Kidney (tissue), 14 donors: ENCODE results near the gene MAP2K3. TPM values are rescaled to one million over a fixed set of nuclear protein-coding genes. Genes with fewer than 3 reads are reported as not detected.

Experiments
- DNase-seq, 5 donors: peaks; one replicate each; pipeline ENCODE4 v3.0.0-alpha.2; 2013 to 2020
- FAIRE-seq: peaks from 2 replicates; lab custom pipeline; 2012; peaks lifted over from hg19 to GRCh38; lab: Jason Lieb, UNC
- H3K27ac ChIP-seq, 2 donors: one replicate each; pipeline ENCODE4 v1.7.0; 2013; ENCODE audit warnings: low read depth in 2 of 2, low read length in 2 of 2, inconsistent platforms in 1 of 2
- H3K27me3 ChIP-seq: one replicate; pipeline ENCODE4 v1.7.1; 2013; ENCODE audit warnings: low read length, inconsistent platforms; ENCODE audit not compliant: control insufficient read depth, insufficient read depth
- H3K36me3 ChIP-seq, 3 donors: one replicate each; pipeline versions ENCODE4 v1.7.0 to v1.7.1; 2013; ENCODE audit warnings: low read length in 3 of 3, control low read depth in 1 of 3, inconsistent platforms in 1 of 3; ENCODE audit not compliant: insufficient read depth in 3 of 3, control insufficient read depth in 2 of 3
- H3K4me1 ChIP-seq, 3 donors: one replicate each; pipeline versions ENCODE4 v1.7.0 to v1.7.1; 2013; ENCODE audit warnings: low read length in 3 of 3, inconsistent platforms in 1 of 3, low read depth in 1 of 3; ENCODE audit not compliant: control insufficient read depth in 2 of 3, insufficient read depth in 2 of 3
- H3K4me3 ChIP-seq, 3 donors: one replicate each; pipeline versions ENCODE4 v1.7.0 to v1.8.1; 2013; ENCODE audit warnings: low read length in 3 of 3, control low read depth in 1 of 3, inconsistent platforms in 1 of 3
- H3K9ac ChIP-seq, 3 donors: one replicate each; pipeline versions ENCODE4 v1.7.0 to v1.7.1; 2013; ENCODE audit warnings: low read length in 3 of 3, control low read depth in 1 of 3, inconsistent platforms in 1 of 3
- H3K9me3 ChIP-seq, 3 donors: one replicate each; pipeline versions ENCODE4 v1.7.0 to v1.7.1; 2013; ENCODE audit warnings: low read length in 3 of 3, control low read depth in 1 of 3, inconsistent platforms in 1 of 3; ENCODE audit not compliant: control insufficient read depth in 2 of 3, insufficient read depth in 1 of 3
- CTCF ChIP-seq: IDR thresholded peaks from 3 replicates; pipeline ENCODE4 v1.5.1; 2012; ENCODE audit warnings: mild to moderate bottlenecking, moderate library complexity, borderline replicate concordance; ENCODE audit not compliant: insufficient read depth; ENCODE audit errors: extremely low read depth
- intact Hi-C: fragments of 100-400 bp; cut with DNase I; formaldehyde crosslinking; loops from one replicate; pipeline ENCODE4 v1.11.1; 2022
- polyA plus RNA-seq: library from polyadenylated mRNA; stranded (reverse); fragments of 350-450 nt; fragmentation: Illumina TruSeq; extraction: RNeasy Lipid Tissue Mini Kit (QIAGEN cat#74804); gene quantifications from one replicate; pipeline ENCODE4 v1.2.3, GENCODE V29; 2014; ENCODE audit warnings: low read depth, low replicate concordance; ENCODE audit not compliant: insufficient read depth
- total RNA-seq: library from RNA; stranded (reverse); fragmentation: NEBNext Ultra II Directional; extraction: Animal tissue kit (Norgen Biotek cat#: 25700); gene quantifications from one replicate; pipeline ENCODE4 v1.2.1, GENCODE V29; 2021
- donor health status: control.
- donor health status: control.
- donor health status: control.
- donor health status: control.
- donor health status: control.
- donor health status: DM: yes; HTN: yes; CAD: no.
- donor health status: Normal renal cell carcinoma (clear cell type).

Gene MAP2K3
- total and polyA plus RNA-seq, 2 donors from 2014 or later: 40.1 to 44.0 TPM

DNA sequence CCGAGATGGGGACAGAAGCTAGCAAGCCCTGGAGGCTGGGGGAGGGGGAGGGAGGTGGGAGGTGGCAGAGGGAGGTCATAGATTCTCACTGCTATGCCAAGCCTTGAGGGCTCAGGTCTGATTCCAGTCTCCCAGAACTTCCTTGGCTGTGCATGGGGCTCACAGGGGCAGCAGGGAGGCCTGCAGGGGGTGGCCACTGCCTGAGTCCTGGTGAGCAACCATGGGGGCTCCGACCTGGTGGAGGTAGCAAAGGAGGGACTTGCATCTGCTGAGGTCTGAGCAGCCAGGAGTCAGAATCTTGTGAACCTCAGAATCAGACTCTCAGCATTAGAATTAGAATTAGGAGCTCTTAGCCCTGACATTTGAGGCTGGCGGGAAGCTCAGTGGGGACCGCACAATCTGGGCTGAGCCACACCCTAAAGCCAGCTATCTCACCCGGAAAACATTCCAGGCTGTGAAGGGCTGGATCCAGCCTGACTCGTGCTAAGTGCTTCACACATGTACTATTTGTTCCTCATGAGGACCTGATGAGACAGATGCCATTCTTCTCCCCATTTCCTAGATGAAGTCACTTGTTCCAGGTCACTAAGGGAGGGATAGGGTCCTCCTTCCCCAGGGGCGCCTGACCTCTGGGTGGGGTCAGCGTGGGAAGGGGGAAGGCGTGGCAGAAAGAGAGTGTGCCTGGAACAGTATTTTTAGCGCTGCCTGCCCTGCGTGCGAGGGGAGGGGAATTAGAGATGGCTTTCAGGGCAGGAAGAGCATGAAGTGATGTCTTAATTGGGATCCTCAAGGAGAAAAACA, 74.4 kb downstream of the MAP2K3 start:
- no peaks in the 10 kb centered on the region for H3K9me3 ChIP-seq
- no peaks in the 10 kb centered on the region for H3K27me3 ChIP-seq
- intact Hi-C loops: no loop called here
- DNase-seq (peak in 1 of 5 donors; percentile 43), FAIRE-seq (no peak)
- no peak overlapping the region for H3K27ac ChIP-seq
- no peak overlapping the region for H3K9ac ChIP-seq
- no peak for TF ChIP-seq CTCF
- no peaks in the 10 kb centered on the region for H3K36me3 ChIP-seq
- peaks cover 0 to 13% (median 9%) of the 10 kb centered on the region in 3 donors for H3K4me1 ChIP-seq
- no peak overlapping the region for H3K4me3 ChIP-seq

GRCh38 chr17:21359483-21359840, 75.0 kb downstream of the MAP2K3 start:
- TF ChIP-seq CTCF: no peak
- intact Hi-C loops: no loop called here
- Histone ChIP-seq H3K36me3 (no peaks in the 10 kb centered on the region), H3K9me3 (no peaks in the 10 kb centered on the region), H3K27me3 (no peaks in the 10 kb centered on the region), H3K4me3 (no peak overlapping the region), H3K4me1 (peaks cover 0 to 13% (median 9%) of the 10 kb centered on the region in 3 donors), H3K9ac (no peak overlapping the region), H3K27ac (no peak overlapping the region)
- FAIRE-seq (no peak), DNase-seq (peak in 1 of 5 donors; percentile 44)

DNA sequence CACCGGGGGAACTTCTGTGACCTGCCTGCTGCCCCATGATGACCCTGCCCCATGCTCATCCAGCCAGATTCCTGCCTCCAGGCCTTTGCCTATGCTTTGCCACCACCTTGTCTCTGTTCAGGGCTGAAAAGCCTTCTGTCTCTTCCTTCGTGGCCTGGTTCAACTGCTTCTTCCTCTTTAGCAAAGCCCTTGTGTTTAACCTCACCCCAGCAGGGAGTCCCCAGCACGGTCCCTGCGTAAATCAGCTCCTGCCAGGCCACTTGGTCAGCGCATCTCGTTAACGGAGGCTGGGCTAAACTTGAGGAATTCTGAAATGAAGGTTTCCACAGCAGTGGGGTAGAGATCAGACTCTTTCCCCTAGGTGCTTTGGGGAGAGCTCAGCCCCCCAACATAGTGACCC, 75.5 kb downstream of the MAP2K3 start:
- peaks cover 0 to 13% (median 9%) of the 10 kb centered on the region in 3 donors for H3K4me1 ChIP-seq
- no peak overlapping the region for H3K9ac ChIP-seq
- FAIRE-seq (no peak), DNase-seq (peak in 1 of 5 donors; percentile 12)
- no peaks in the 10 kb centered on the region for H3K36me3 ChIP-seq
- TF ChIP-seq CTCF: no peak
- no peak overlapping the region for H3K4me3 ChIP-seq
- no peaks in the 10 kb centered on the region for H3K27me3 ChIP-seq
- H3K27ac ChIP-seq: no peak overlapping the region
- no peaks in the 10 kb centered on the region for H3K9me3 ChIP-seq
- intact Hi-C loops: no loop called here
